ENCODE results near the gene EIF4G2.
A peak's percentile ranks its signal among the peaks of the same experiment; 100 is the strongest.

Gene EIF4G2

GRCh38 chr11:10770626-10771254 lies 38.0 kb downstream of the EIF4G2 start:
- DNase-seq: peak; percentile 47

GRCh38 chr11:10764412-10764811 lies 44.3 kb downstream of the EIF4G2 start:
- DNase-seq: no peak

GRCh38 chr11:10763766-10764165 lies 45.0 kb downstream of the EIF4G2 start:
- no peak for DNase-seq

- DNase-seq: no peak
Measured at GRCh38 chr11:10762913-10763421, 45.8 kb downstream of the EIF4G2 start.

- no peak for DNase-seq
Measured at GRCh38 chr11:10762185-10762584, 46.5 kb downstream of the EIF4G2 start.

- DNase-seq: no peak
Measured at GRCh38 chr11:10761085-10761698, 47.5 kb downstream of the EIF4G2 start.

- no peak for DNase-seq
Measured at GRCh38 chr11:10758957-10759356, 49.8 kb downstream of the EIF4G2 start.

GRCh38 chr11:10752486-10752885 lies 56.2 kb downstream of the EIF4G2 start:
- no peak for DNase-seq

GRCh38 chr11:10752061-10752460 lies 56.7 kb downstream of the EIF4G2 start:
- DNase-seq: no peak

GRCh38 chr11:10751581-10751940 lies 57.2 kb downstream of the EIF4G2 start:
- DNase-seq: no peak

- peak; percentile 96 for DNase-seq
Measured at GRCh38 chr11:10750838-10751580, 57.7 kb downstream of the EIF4G2 start, which contains the start of gene CTR9. Gene CTR9 (plus strand): TSS chr11:10751246. CDS start chr11:10751413, 167 bp downstream.

GRCh38 chr11:10749476-10749875 lies 59.2 kb downstream of the EIF4G2 start:
- DNase-seq: no peak

GRCh38 chr11:10747733-10748132 lies 61.0 kb downstream of the EIF4G2 start:
- DNase-seq: no peak

Measured in right hindlimb (tissue), 1 donor.